Ectodermal cell (in vitro differentiated cells): ENCODE data around the gene FYB2.

ENCODE experiments used
- H3K27ac ChIP-seq: 2 replicates; pipeline ENCODE4 v1.7.0; 2013; ENCODE audit warnings: mild to moderate bottlenecking, low read depth, low read length; ENCODE audit not compliant: insufficient read depth, poor library complexity, severe bottlenecking
- H3K27me3 ChIP-seq: 2 replicates; pipeline ENCODE4 v1.7.0; 2013; ENCODE audit warnings: mild to moderate bottlenecking, low read length; ENCODE audit not compliant: insufficient read depth, control insufficient read depth, poor library complexity, severe bottlenecking
- H3K36me3 ChIP-seq: one replicate; pipeline ENCODE4 v1.7.0; 2013; ENCODE audit warnings: low read length; ENCODE audit not compliant: control insufficient read depth, insufficient read depth
- H3K4me1 ChIP-seq: one replicate; pipeline ENCODE4 v1.7.0; 2013; ENCODE audit warnings: low read length; ENCODE audit not compliant: control insufficient read depth, insufficient read depth
- H3K4me3 ChIP-seq: 2 replicates; pipeline ENCODE4 v1.7.0; 2013; ENCODE audit warnings: low read depth, low read length, control low read depth; ENCODE audit not compliant: insufficient read depth
- H3K9me3 ChIP-seq: 2 replicates; pipeline ENCODE4 v1.7.0; 2013; ENCODE audit warnings: mild to moderate bottlenecking, low read length, moderate library complexity; ENCODE audit not compliant: control insufficient read depth
- WGBS, 2 experiments: methylation state at CpG; one replicate each; pipeline ENCODE4 v1.1.7; 2013; ENCODE audit warnings: missing lambda C conversion rate in 2 of 2; 5-methylcytosine and 5-hydroxymethylcytosine counted together

The FYB2 gene

DNA sequence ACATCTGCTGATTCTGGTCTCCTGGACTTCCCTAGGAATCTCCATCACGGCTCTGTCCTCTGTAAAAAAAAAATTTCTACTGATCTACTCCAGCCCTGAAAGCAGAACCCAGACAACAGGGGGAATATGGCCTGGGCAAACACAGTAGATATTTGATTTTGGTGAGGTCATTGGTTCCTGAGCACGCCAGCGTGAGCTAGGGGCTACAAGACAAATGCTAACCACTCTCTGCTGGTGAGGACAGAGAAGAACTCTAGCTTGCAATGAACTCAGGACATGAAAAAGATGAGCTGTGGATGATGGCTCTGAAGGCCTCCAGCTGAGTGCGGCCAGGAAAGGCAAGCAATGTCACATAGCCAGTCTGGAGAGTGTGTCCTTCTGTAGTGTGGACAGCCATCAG, 17.2 kb upstream of the FYB2 start:
- peaks cover 4% of the 10 kb centered on the region for H3K4me1 ChIP-seq
- no peak overlapping the region for H3K4me3 ChIP-seq
- no peaks in the 10 kb centered on the region for H3K27me3 ChIP-seq
- H3K36me3 ChIP-seq, result no peaks in the 10 kb centered on the region
- H3K27ac ChIP-seq, result no peak overlapping the region
- no peaks in the 10 kb centered on the region for H3K9me3 ChIP-seq
- WGBS, 2 experiments, result 94 to 95% methylated on average over 4 of the region's 4 CpGs

DNA sequence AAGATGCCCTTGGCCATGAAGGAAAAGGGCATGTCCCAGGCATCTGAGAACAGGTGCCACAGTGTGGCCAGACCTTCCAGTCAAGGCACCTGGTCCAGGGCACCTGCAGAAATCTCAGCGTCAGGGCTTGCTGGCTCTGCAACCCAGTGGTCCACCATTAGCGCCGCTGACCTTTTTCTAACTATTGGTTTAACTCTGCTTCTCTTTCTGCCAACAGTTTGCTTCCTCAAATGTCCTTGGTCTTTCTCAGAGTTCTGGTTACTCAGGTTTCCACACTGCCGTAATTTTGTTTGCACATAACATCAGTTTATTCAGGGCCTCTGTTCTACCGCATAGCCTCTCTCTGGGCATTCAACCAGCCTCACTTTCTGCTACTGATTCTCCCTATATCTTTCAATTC, 16.5 kb upstream of the FYB2 start:
- Histone ChIP-seq H3K4me1 (peaks cover 4% of the 10 kb centered on the region), H3K27ac (no peak overlapping the region), H3K36me3 (no peaks in the 10 kb centered on the region), H3K4me3 (no peak overlapping the region), H3K9me3 (no peaks in the 10 kb centered on the region), H3K27me3 (no peaks in the 10 kb centered on the region)
- 95 to 96% methylated on average over 5 of the region's 5 CpGs for WGBS, 2 experiments

DNA sequence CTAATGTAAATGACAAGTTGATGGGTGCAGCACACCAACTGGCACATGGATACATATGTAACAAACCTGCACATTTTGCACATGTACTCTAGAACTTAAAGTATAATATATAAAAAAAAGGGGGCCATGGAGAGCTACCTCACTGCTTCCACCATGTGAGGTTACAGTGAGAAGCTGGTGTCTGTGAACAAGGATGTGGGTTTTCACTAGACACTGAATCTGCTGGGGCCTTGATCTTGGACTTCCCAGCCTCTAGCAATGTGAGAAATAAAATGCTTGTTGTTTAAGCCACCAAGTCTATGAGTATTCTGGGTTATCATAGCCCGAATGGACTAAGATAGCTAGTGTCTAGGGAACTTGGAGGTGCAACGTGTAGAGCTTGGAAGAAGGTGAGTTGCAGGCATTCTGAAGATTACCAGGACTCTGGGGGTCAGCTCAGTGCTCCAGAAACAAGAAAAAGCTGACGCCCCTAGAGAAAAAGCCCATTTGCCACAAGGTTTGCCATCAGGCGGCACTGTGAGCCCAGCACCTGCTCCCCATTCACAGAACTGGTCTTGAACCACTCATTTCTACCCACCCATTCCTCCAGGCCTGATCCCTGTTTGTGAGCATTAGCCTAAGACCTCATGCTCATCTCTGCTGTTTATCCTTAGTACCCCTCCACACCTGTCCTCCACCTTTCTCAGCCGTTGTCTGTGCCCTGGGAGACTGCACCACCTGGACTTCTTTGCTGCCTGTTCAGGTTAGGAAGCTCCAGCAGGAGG, 15.1 kb upstream of the FYB2 start:
- no peaks in the 10 kb centered on the region for H3K36me3 ChIP-seq
- no peak overlapping the region for H3K4me3 ChIP-seq
- no peaks in the 10 kb centered on the region for H3K27me3 ChIP-seq
- no peaks in the 10 kb centered on the region for H3K9me3 ChIP-seq
- 93 to 94% methylated on average over 5 of the region's 5 CpGs for WGBS, 2 experiments
- peaks cover 4% of the 10 kb centered on the region for H3K4me1 ChIP-seq
- no peak overlapping the region for H3K27ac ChIP-seq

DNA sequence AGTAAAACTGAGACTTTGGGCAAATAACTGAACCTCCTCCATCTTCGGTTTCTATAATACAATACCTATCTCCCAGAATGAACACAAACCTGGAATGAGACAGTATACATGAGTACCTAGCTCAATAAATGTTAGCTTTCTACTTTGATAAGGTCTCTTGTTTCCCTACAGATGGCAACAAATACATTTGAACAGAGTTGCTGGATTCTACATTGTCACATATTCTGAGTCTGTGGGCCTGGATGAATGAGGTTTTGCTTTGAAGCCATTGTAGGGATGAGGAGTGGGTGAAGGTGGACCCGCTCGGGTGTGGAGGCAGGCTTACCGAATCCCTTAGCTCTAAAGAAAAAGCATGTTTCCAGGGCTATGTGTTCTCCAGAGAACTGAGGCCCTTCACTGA, 13.9 kb upstream of the FYB2 start:
- WGBS, 2 experiments, result 91 to 96% methylated on average over 4 of the region's 4 CpGs
- H3K9me3 ChIP-seq, result no peaks in the 10 kb centered on the region
- H3K36me3 ChIP-seq, result no peaks in the 10 kb centered on the region
- H3K27ac ChIP-seq, result no peak overlapping the region
- no peaks in the 10 kb centered on the region for H3K27me3 ChIP-seq
- H3K4me3 ChIP-seq, result no peak overlapping the region
- H3K4me1 ChIP-seq, result peaks cover 4% of the 10 kb centered on the region

DNA sequence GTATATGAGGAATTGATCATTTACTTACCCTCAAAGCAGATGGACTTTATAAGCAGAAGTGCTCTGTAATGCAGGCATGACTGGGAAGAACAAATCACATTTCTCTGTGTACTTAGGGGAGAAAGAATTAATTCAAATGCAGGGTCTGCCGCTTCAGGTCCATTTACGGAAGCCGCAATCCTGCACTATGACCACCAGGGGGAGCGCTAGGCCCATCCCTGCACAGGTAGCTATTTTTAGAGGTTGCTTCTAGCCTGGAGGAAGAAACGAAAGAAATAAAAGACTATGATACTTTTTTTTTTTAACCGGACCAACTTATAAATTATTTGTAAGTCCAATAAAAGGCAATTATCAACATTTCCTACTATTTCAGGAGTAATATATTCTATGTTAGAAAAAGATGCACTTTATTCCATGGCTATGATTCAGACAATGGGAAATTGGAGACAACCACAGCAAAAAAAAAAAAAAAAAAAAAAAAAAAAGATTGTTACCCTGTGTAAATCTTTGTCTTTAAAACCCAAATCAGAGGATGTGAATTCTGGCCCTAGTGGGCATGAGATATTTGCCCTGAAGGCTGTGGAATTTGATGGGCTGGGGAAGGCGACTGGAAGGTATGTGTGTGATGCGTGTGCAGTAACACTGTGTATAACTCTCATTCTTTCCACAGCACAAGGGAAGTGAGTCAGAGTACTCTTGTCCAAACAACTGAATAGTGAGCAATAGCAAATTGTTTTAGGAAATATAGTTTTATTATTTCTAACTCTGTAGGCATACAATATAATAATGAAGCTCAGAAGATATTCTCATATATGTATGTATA, 12.9 kb upstream of the FYB2 start:
- H3K27ac ChIP-seq, result no peak overlapping the region

DNA sequence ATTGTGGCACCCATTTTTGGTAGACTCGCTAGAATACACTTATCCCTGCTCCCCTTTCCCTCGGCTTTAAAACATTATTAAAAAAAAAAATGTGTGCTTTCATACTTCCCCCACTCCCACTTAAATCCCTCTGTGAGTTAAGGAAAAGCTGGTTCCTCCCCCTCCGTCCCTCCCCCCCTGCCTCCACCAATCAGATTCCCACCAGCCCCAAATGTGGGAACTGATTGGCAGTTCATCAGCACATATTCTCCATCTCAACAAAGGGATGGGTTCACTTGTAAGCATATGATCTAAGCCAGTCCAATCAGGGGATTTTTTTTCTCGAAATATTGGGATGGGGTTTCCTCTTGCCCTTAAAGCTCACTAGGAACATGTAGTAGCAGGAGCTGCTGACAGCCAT, 10.8 kb upstream of the FYB2 start:
- Histone ChIP-seq H3K9me3 (no peaks in the 10 kb centered on the region), H3K4me3 (no peak overlapping the region), H3K36me3 (no peaks in the 10 kb centered on the region), H3K27ac (no peak overlapping the region), H3K27me3 (no peaks in the 10 kb centered on the region), H3K4me1 (no peaks in the 10 kb centered on the region)
- 86 to 91% methylated on average over 4 of the region's 4 CpGs for WGBS, 2 experiments

More for the DNA sequence above, 12.9 kb upstream of the FYB2 start:
- WGBS, 2 experiments, result 30 to 34% methylated on average over 6 of the region's 8 CpGs
- Histone ChIP-seq H3K9me3 (no peaks in the 10 kb centered on the region), H3K4me1 (no peaks in the 10 kb centered on the region), H3K4me3 (no peak overlapping the region), H3K27me3 (no peaks in the 10 kb centered on the region), H3K36me3 (no peaks in the 10 kb centered on the region)

DNA sequence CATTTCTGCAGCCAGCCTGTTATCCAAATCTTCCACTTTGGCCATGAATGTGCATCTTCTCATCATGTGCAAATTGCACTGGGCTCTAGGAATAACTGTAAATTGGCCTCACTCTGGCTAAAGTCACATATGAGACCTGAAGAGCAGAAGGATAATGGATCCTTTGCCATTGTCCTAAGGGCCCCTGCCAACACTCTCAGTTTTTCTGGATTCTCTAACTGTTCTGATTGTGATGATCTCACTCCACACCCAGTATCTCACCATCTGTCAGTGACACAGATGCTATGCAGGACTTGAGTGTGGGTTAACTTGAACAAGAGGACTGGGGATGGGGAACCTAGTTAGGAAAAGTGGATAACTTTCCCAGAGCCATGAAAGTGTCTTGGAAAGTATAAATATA, 8.5 kb upstream of the FYB2 start:
- Histone ChIP-seq H3K36me3 (no peaks in the 10 kb centered on the region), H3K4me3 (no peak overlapping the region), H3K27ac (no peak overlapping the region), H3K27me3 (no peaks in the 10 kb centered on the region), H3K4me1 (peaks cover 4% of the 10 kb centered on the region), H3K9me3 (no peaks in the 10 kb centered on the region)

DNA sequence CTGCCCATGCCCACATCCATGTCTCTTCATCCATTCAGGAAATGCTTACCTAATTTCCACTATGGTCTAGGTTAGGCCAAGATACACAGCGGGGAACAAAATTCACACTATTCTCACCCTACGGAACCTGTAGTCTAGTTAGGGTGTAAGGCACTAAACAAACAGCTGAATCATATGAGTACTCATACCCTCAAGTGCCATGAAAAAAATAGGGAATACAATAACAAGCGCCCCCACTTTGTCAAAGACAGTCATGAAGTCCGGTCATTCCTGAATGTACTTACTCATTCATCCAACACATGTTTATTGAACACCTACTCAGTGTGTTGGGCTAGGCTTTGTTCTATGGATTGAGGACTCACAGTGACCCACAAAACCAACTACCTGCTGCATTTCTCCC, 6.2 kb upstream of the FYB2 start:
- no peak overlapping the region for H3K4me3 ChIP-seq
- WGBS, 2 experiments, result 83 to 91% methylated on average over 4 of the region's 4 CpGs

DNA sequence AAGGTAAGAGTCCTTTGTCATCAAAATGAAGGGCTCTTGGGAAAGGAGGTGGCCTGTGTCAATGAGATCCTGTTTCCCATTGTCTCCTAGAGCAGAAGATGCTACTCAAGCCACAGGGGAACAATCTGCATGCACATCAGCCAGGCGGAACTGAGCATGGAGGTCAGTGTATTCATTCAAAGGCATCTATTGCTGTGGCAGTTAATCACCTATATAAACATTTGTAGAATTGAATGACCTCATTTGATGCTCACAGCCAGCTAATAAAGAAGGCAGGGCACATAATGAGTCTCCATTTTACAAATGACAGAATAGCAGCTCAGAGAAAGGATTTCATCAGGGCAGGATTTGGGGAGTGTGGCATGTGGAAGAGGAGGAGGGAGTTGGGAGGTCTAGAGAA, 5.7 kb upstream of the FYB2 start:
- Histone ChIP-seq H3K4me3 (no peak overlapping the region), H3K4me1 (peaks cover 4% of the 10 kb centered on the region), H3K9me3 (no peaks in the 10 kb centered on the region), H3K27me3 (no peaks in the 10 kb centered on the region), H3K27ac (no peak overlapping the region), H3K36me3 (no peaks in the 10 kb centered on the region)
- 64 to 73% methylated on average over 1 of the region's 1 CpG for WGBS, 2 experiments

More for the DNA sequence above, 6.2 kb upstream of the FYB2 start:
- Histone ChIP-seq H3K36me3 (no peaks in the 10 kb centered on the region), H3K4me1 (peaks cover 4% of the 10 kb centered on the region), H3K27ac (no peak overlapping the region), H3K9me3 (no peaks in the 10 kb centered on the region), H3K27me3 (no peaks in the 10 kb centered on the region)

DNA sequence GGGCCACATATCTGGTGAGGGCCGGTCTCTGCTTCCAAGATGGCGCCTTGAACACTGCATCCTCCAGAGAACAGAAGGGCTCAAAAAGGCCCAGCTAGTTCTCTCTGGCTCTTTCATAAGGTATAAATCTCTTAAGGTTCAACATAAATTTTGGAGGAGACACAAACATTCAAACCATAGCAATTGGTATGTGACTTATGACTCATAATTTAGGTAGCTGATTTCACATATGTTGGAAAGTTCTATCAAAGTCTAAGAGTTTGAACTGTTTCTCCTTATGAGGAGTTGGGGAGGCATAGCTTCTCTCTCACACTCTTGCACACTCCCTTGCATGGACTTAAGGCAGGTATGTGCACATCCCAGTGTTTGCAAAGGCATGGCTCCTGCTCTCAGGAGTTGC, 5.1 kb upstream of the FYB2 start:
- no peak overlapping the region for H3K27ac ChIP-seq
- H3K4me1 ChIP-seq, result peaks cover 9% of the 10 kb centered on the region
- H3K36me3 ChIP-seq, result no peaks in the 10 kb centered on the region
- H3K9me3 ChIP-seq, result no peaks in the 10 kb centered on the region
- no peaks in the 10 kb centered on the region for H3K27me3 ChIP-seq
- no peak overlapping the region for H3K4me3 ChIP-seq
- 65 to 67% methylated on average over 2 of the region's 2 CpGs for WGBS, 2 experiments
